RWPE2 (cell line): ENCODE data around the gene TNPO1.
A peak's percentile ranks its signal among the peaks of the same experiment; 100 is the strongest.
"Not testable (repeated sequence)": the region's sequence is repeated elsewhere in the genome, so short reads cannot be mapped to it uniquely, and the experiment has no call there.

Experiments used
- ATAC-seq: fragments of 200-7000 bp; cut with Tn5 transposase; 3 replicates; pipeline ENCODE4 v1.9.1; 2021; ENCODE audit warnings: low read depth
- DNase-seq: peaks from one replicate; pipeline ENCODE4 v3.0.0-alpha.2; 2020; ENCODE audit warnings: low spot score
- H3K27ac ChIP-seq: fragments of 450-650 bp; 2 replicates; pipeline ENCODE4 v1.5.1; 2017; ENCODE audit warnings: mild to moderate bottlenecking; ENCODE audit not compliant: poor library complexity, severe bottlenecking
- H3K27me3 ChIP-seq: fragments of 250-450 bp; sonication (Bioruptor Pico); 2 replicates; pipeline ENCODE4 v1.5.1; 2021; ENCODE audit warnings: mild to moderate bottlenecking, moderate library complexity; ENCODE audit not compliant: insufficient read depth, poor library complexity, severe bottlenecking
- H3K36me3 ChIP-seq: fragments of 250-450 bp; sonication (Bioruptor Pico); 2 replicates; pipeline ENCODE4 v1.5.1; 2020; ENCODE audit warnings: low read depth, mild to moderate bottlenecking, moderate library complexity
- H3K4me1 ChIP-seq: fragments of 250-450 bp; sonication (Bioruptor Pico); 2 replicates; pipeline ENCODE4 v1.5.1; 2021; ENCODE audit warnings: mild to moderate bottlenecking, moderate library complexity; ENCODE audit not compliant: insufficient read depth, poor library complexity, severe bottlenecking
- H3K4me3 ChIP-seq: fragments of 250-450 bp; sonication (Bioruptor Pico); 2 replicates; pipeline ENCODE4 v1.5.1; 2021; ENCODE audit warnings: mild to moderate bottlenecking, moderate library complexity; ENCODE audit not compliant: severe bottlenecking
- H3K9me3 ChIP-seq: fragments of 250-450 bp; sonication (Bioruptor Pico); 2 replicates; pipeline ENCODE4 v1.5.1; 2021; ENCODE audit warnings: mild to moderate bottlenecking, moderate library complexity; ENCODE audit not compliant: severe bottlenecking
- TF ChIP-seq, protein P1 (sequence below): fragments of 450-650 bp; IDR thresholded peaks from one replicate; pipeline ENCODE4 v1.5.1; 2017; ENCODE audit warnings: mild to moderate bottlenecking, moderate library complexity; ENCODE audit not compliant: poor library complexity, severe bottlenecking

TNPO1 gene

DNA sequence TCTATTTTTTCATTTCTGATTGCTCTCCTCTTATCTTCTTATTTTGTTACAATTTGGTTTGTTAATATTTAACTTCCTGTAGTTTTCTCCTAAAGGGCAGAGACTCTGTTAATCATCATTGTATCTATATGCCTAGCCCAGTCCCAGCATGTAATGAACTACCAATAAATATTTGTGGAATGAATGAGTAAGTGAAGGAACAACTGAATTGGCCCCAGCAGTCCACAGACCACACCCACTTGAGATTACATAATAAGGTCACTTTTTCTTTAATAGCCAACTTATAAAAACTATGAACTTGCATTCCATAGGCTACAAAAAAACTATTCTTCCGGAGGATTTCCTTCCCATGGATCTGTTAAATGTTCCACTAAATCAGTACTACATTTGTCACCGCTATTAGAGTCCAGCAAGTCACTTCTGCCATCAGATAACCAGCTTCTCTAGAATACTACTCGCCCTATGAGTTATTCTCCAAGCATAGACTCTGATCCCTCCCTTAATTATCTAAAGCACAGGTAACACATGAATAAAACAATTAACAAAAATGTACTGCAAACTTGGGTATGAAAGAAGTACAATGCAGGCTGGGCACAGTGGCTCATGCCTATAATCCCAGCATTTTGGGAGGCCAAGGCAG lies 27.5 kb upstream of the TNPO1 start:
- TF ChIP-seq, protein P1, sequence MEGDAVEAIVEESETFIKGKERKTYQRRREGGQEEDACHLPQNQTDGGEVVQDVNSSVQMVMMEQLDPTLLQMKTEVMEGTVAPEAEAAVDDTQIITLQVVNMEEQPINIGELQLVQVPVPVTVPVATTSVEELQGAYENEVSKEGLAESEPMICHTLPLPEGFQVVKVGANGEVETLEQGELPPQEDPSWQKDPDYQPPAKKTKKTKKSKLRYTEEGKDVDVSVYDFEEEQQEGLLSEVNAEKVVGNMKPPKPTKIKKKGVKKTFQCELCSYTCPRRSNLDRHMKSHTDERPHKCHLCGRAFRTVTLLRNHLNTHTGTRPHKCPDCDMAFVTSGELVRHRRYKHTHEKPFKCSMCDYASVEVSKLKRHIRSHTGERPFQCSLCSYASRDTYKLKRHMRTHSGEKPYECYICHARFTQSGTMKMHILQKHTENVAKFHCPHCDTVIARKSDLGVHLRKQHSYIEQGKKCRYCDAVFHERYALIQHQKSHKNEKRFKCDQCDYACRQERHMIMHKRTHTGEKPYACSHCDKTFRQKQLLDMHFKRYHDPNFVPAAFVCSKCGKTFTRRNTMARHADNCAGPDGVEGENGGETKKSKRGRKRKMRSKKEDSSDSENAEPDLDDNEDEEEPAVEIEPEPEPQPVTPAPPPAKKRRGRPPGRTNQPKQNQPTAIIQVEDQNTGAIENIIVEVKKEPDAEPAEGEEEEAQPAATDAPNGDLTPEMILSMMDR, result no peak
- no peaks in the 10 kb centered on the region for H3K36me3 ChIP-seq
- H3K4me1 ChIP-seq, result peaks cover 19% of the 10 kb centered on the region
- H3K4me3 ChIP-seq, result no peak overlapping the region
- DNase-seq (no peak), ATAC-seq (peak; percentile 98)
- no peaks in the 10 kb centered on the region for H3K9me3 ChIP-seq
- no peaks in the 10 kb centered on the region for H3K27me3 ChIP-seq
- H3K27ac ChIP-seq, result peak overlapping the region; percentile 73

DNA sequence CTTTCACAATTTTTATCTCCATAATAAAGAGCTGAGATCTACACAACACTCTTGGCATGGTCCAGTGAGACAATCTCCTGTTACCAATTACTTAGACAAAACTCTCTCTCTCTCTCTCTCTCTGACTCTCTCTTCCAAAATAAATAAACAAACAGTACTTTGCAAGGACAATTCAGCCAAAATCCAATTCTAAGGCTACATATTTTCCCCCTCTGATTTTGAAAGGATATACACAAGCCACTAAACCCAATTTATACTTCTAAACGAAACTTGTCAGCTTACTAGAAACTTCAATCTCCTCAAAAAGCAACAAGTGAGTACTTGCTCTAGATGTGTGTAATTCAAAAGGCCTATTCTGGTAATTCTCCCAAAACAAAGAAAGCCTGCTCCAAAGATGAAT lies 26.3 kb upstream of the TNPO1 start:
- ATAC-seq, result no peak
- Histone ChIP-seq H3K4me3 (no peak overlapping the region), H3K4me1 (peaks cover 19% of the 10 kb centered on the region), H3K9me3 (no peaks in the 10 kb centered on the region), H3K27ac (peak overlapping the region; percentile 73), H3K36me3 (no peaks in the 10 kb centered on the region), H3K27me3 (no peaks in the 10 kb centered on the region)
- no peak for DNase-seq
- TF ChIP-seq, protein P1, result no peak

- peaks cover 19% of the 10 kb centered on the region for H3K4me1 ChIP-seq
- not testable (repeated sequence) for ATAC-seq, DNase-seq, H3K27ac ChIP-seq, H3K27me3 ChIP-seq, H3K36me3 ChIP-seq, H3K9me3 ChIP-seq, H3K4me3 ChIP-seq
Observed at GRCh38 chr5:72792662-72793061, 23.8 kb upstream of the TNPO1 start.

DNA sequence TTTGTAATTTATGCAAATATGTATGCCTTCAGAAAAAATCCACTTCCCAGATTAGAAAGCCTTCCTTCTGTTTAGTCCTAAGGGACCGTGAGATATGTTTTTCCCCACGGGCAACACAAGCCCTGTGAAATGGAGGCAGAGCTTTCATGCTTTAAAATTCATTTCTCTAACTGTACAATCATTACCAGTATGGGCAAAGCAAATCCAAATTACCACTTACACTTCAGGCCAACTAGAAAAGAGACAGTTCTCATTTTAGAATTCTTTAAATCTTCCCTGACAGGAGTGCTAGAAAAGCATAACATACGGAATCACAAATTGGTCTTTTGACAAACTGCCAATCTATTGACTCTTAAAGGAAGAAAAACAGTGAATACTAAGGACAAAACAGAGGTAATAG lies 20.5 kb upstream of the TNPO1 start:
- TF ChIP-seq, protein P1, result no peak
- Histone ChIP-seq H3K27me3 (no peaks in the 10 kb centered on the region), H3K4me1 (no peaks in the 10 kb centered on the region), H3K36me3 (no peaks in the 10 kb centered on the region), H3K27ac (no peak overlapping the region), H3K4me3 (no peak overlapping the region), H3K9me3 (no peaks in the 10 kb centered on the region)
- DNase-seq (no peak), ATAC-seq (no peak)

DNA sequence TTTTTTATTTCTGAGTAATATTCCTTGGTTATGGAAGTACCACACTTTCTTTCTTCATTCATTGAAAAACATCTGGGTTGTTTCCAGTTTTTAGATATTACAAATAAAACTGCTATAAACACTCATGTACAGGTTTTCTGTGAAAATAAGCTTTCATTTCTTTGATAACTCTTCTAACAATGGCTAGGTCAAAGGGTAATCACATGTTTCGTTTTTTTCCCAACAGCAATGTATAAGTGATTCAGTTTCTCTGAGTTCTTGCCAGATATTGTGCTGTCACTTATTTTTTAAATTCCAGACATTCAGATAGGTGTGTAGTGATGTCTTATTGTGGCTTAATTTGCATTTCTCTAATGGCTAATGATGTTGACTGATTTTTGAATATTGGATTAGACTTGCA lies 16.7 kb upstream of the TNPO1 start:
- no peak for ATAC-seq
- H3K9me3 ChIP-seq, result no peaks in the 10 kb centered on the region
- DNase-seq, result no peak
- H3K36me3 ChIP-seq, result no peaks in the 10 kb centered on the region
- TF ChIP-seq, protein P1, result no peak
- no peak overlapping the region for H3K4me3 ChIP-seq
- H3K27ac ChIP-seq, result no peak overlapping the region
- H3K27me3 ChIP-seq, result no peaks in the 10 kb centered on the region
- no peaks in the 10 kb centered on the region for H3K4me1 ChIP-seq

GRCh38 chr5:72808637-72809036 lies 7.8 kb upstream of the TNPO1 start:
- H3K4me1 ChIP-seq, H3K27ac ChIP-seq, H3K36me3 ChIP-seq, H3K27me3 ChIP-seq, DNase-seq, ATAC-seq, H3K4me3 ChIP-seq, H3K9me3 ChIP-seq: not testable (repeated sequence)
